GM15510 (cell line): ENCODE measurements around the gene ANKRD10.

Experiments
- POLR2A ChIP-seq: IDR thresholded peaks from 3 replicates; pipeline ENCODE4 v1.6.1; 2011; ENCODE audit warnings: borderline replicate concordance; ENCODE audit not compliant: insufficient read length; ENCODE audit errors: extremely low read depth

Gene ANKRD10

DNA sequence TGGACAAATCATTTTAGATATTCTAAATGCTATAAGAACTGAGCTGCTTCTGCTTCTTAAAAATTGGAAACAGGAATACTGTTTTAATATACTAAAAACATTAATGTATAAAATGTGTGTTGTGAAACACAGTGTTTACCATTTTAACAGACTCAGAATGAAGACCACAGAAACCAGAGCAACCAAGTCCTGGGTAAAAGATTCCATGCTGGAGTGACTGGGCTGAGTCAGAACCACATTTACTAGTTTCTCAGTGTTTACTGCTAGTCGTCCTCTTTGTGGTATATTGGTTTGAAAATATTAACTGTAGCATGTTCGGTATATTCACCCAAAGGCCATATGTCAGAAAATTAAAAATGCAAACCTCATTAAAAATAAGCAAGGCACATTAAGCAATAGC, 31.9 kb downstream of the ANKRD10 start:
- TF ChIP-seq POLR2A = no peak

DNA sequence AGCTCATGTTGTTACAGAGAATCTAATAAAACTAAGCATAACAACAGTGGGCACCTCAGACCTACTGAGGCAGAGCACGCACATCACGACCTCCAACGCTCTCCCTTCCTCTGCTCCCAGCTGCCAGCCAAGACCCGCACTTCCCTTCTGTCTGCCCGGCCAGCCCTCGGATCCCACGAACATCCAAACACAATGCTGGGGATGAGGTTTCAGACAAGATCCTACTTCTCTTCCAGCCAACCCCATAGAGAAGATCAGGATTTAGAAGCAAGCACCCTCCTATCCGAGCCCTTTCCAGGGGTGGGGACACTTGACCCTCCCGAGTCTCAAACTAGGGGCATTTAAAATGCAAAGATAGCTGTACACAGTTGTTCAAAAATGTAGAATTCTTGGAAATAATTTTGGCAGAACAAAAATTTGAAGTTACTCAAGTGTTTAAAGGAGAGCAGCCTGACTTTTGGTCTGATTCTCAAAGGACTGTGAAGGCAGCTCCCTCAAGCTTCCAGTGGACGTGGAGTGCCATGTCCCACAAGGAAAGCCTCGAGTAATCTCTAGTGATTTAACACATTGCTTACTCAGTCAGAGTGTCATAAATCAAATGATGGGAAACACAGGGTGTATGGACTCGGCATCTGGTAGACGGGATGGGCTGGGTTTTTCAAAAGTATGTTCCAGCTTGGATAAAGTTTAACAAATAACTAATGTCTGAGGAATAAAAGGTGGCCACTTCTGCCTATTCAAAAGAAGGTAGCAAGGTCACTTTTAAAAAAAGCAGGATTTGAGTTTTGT, 32.8 kb downstream of the ANKRD10 start:
- no peak for TF ChIP-seq POLR2A

- no peak for TF ChIP-seq POLR2A
These were observed 34.2 kb downstream of the ANKRD10 start for GRCh38 chr13:110880627-110881026.

DNA sequence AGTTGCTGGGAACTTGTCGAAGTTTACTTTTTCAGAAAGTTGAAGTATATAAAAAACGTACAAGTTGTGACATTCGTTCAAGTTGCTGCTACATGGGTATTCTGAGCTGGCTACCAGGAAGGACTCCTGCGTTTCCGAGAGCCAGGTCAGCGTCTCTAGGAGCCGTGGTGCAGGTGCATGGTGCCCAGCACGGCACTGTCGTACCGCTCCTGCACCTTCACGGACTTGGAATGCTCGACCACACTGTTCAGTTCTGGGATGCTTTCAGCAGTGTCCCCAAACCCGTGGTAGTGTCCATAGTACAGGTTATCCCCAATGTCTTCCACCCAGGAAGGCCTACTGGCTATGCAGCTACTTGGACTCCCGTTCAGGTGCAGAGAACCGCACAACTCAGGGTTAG, 35.4 kb downstream of the ANKRD10 start:
- no peak for TF ChIP-seq POLR2A

DNA sequence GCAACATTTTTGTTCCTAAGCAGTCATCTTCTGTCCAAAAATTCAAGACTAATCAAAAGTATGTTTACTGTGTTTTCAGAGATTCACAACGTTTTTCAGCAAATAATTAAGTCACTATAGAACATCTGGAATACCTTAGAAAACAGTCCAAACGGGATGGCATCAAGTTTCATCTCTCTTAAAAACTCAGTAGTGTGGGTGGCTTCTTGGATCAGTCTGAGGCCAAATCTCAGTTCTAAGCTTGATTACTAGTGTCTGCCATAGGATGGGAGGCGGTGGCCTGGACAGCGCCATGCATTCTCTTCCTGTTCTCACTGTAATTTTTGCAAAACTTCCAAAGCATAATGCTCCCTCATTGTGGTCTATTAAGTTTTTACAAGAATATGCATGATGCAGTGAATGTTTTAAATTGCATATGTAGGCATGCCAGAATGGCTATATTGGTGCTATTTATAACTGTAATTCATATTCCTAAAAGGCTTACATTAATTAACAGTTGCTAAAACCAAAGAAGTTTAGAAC, 37.1 kb downstream of the ANKRD10 start:
- TF ChIP-seq POLR2A = no peak

DNA sequence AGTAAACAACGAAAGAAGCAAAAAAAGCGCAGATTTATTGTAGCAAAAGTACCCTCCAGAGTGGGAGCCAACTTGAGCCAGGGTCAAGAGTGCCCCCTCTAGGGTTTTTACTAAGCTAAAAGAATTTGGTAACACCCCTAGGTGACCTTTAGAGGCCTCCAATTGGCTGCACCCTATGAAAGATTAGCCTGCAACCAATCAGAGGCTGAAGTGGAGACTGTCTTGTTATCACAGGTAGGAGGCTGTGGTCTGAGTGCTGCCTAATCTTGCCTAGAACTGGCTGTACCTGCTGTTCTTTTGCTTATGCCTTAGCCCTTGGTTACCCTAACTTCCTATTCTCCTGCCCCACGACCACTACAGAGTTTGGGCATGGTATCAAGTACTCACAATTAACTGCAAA, 38.3 kb downstream of the ANKRD10 start:
- no peak for TF ChIP-seq POLR2A

DNA sequence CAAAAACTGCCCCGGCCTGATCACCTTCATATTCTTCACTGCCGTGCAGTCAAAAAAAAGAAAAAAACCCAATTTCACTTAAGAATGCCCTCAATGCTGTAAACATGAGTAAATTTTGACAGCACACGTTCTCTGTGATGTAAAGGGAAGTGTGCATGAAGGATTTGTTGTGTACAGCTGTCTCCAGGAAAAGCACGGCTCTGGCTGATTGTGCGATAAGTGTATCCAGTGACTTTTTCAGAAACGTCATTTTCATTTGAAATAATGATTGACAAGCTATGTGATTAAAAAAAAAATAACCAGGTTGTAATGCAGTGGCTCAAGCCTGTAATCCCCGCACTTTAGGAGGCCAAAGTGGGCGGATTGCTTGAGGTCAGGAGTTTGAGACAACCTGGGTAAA, 39.6 kb downstream of the ANKRD10 start:
- no peak for TF ChIP-seq POLR2A

- TF ChIP-seq POLR2A = no peak
These were observed 40.3 kb downstream of the ANKRD10 start for GRCh38 chr13:110874508-110874960.

GRCh38 chr13:110873639-110874507, 41.0 kb downstream of the ANKRD10 start:
- TF ChIP-seq POLR2A = no peak

GRCh38 chr13:110872768-110873638, 41.9 kb downstream of the ANKRD10 start:
- no peak for TF ChIP-seq POLR2A

DNA sequence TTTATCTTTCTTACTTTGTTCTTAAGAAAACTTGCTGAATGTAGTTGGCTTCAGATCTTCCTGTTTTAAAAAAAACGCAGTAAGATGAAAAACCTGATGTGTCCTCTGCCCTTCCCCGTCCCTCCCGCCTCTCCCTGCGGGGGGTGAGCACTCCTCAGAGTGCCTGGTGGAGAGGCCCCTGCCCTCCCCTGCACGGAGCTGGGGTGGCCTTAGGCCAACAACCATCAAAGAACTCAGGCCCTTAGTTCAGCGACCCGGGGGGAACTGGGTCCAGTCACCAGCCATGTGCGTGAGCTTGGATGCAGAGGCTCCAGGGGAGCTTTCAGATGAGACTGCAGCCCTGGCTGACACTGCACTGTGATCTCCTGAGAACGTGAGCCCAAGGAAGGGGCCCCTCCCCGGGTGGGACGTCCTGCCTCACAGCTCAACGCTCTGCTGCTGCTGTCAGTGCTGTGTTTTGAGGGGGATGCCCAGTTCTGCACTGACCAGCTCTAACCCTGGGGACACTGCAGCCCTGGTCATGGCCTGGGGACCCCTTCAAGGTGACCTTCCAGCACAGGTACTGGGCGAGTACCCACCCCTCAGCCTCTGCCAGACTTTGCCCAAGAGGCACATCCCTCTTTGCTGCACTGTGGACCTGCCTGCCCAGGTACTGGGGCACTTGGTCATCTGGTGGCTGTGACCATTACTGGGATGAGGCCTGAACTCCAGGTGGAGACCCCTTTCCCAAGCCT, 42.7 kb downstream of the ANKRD10 start:
- no peak for TF ChIP-seq POLR2A

- TF ChIP-seq POLR2A = no peak
These were observed 44.8 kb downstream of the ANKRD10 start for GRCh38 chr13:110869805-110870706.
